K562 (cell line): Measurements from ENCODE around the gene RNASEH1. TPM values are rescaled to one million over a fixed set of nuclear protein-coding genes. Genes with fewer than 3 reads are reported as not detected.

Source experiments
- BDP1 ChIP-seq: IDR thresholded peaks from 3 replicates; pipeline ENCODE4 v1.6.1; 2011; ENCODE audit not compliant: insufficient read length, insufficient read depth
- E2F1 ChIP-seq: sonication (generic); formaldehyde crosslinking; IDR thresholded peaks from 2 replicates; pipeline ENCODE4 v1.8.1; 2023; ENCODE audit warnings: mild to moderate bottlenecking, missing genetic modification reagents, moderate library complexity
- FOXK2 ChIP-seq, 2 experiments: fragments of 450-650 bp; IDR thresholded peaks in 1 of 2; conservative IDR thresholded peaks in 1 of 2; 2 replicates each; pipeline ENCODE4 v1.6.1; 2016; ENCODE audit warnings: low read depth in 2 of 2, mild to moderate bottlenecking in 1 of 2
- LEF1 ChIP-seq: fragments of 450-650 bp; IDR thresholded peaks from 2 replicates; pipeline ENCODE4 v1.6.1; 2016; ENCODE audit warnings: mild to moderate bottlenecking
- MAFF ChIP-seq: IDR thresholded peaks from 2 replicates; pipeline ENCODE4 v1.6.1; 2012; ENCODE audit warnings: low read length, improper control_type of control experiment
- MAFG ChIP-seq: fragments of 450-650 bp; conservative IDR thresholded peaks from 2 replicates; pipeline ENCODE4 v1.6.1; 2016; ENCODE audit warnings: missing genetic modification characterization, missing compliant biosample characterization
- NFE2 ChIP-seq: IDR thresholded peaks from 2 replicates; pipeline ENCODE4 v1.6.1; 2014; ENCODE audit warnings: antibody characterized with exemption, low read depth
- NR0B1 ChIP-seq: fragments of 450-650 bp; IDR thresholded peaks from one replicate; pipeline ENCODE4 v1.6.1; 2018; ENCODE audit warnings: mild to moderate bottlenecking, moderate library complexity; ENCODE audit not compliant: partially characterized antibody
- NR4A1 ChIP-seq, 2 experiments: fragments of 250-450 bp in 1 of 2; fragments of 450-650 bp in 1 of 2; sonication (Bioruptor Pico) in 1 of 2; IDR thresholded peaks; 2 replicates each; pipeline versions ENCODE4 v1.4.0 to v1.6.1; 2016 to 2020; ENCODE audit warnings: mild to moderate bottlenecking in 2 of 2, missing compliant biosample characterization in 1 of 2, missing genetic modification characterization in 1 of 2, moderate library complexity in 1 of 2
- POLR2AphosphoS2 ChIP-seq: IDR thresholded peaks from 2 replicates; pipeline ENCODE4 v1.6.1; 2012; ENCODE audit warnings: low read length, improper control_type of control experiment
- SMARCC2 ChIP-seq: fragments of 450-650 bp; IDR thresholded peaks from 2 replicates; pipeline ENCODE4 v1.6.1; 2017; ENCODE audit warnings: antibody characterized with exemption, moderate library complexity, mild to moderate bottlenecking, low read depth
- TFAM ChIP-seq: fragments of 250-450 bp; sonication (Bioruptor Pico); conservative IDR thresholded peaks from 2 replicates; pipeline ENCODE4 v1.5.0; 2021; ENCODE audit warnings: mild to moderate bottlenecking, moderate library complexity
- ZBTB7A ChIP-seq: IDR thresholded peaks from 2 replicates; pipeline ENCODE4 v1.6.1; 2011; ENCODE audit warnings: low read depth, mild to moderate bottlenecking, low read length, moderate library complexity, borderline replicate concordance; ENCODE audit not compliant: control insufficient read depth
- ZNF507 ChIP-seq: conservative IDR thresholded peaks from 2 replicates; pipeline ENCODE4 v1.6.1; 2017; ENCODE audit warnings: missing genetic modification characterization, missing compliant biosample characterization
- polyA plus RNA-seq, 8 experiments: library from polyadenylated mRNA; depleted of rRNA in 4 of 8; stranded (reverse) in 5 of 8; unstranded in 3 of 8; fragments of >200 nt; fragmentation: Nextera tagmentation in 2 of 8; fragmentation: Illumina TruSeq in 1 of 8; extraction: Ambion mirVana in 2 of 8; extraction: Trizol in 1 of 8; gene quantifications; 2 replicates each; pipeline versions ENCODE4 v1.2.1 to v1.2.3, GENCODE V29; 2011 to 2014; ENCODE audit warnings: inconsistent platforms in 1 of 8, missing spikeins in 1 of 8
- total RNA-seq, 7 experiments: library from RNA; depleted of rRNA in 6 of 7; stranded (reverse); fragments of >200 nt in 6 of 7; fragmentation: Illumina TruSeq in 2 of 7; extraction: Trizol in 2 of 7; gene quantifications; 2 replicates each; pipeline versions ENCODE4 v1.2.1 to v1.2.3, GENCODE V29; 2011 to 2021; ENCODE audit warnings: low replicate concordance in 1 of 7
- TF ChIP-seq, protein P1 (sequence below): fragments of 450-650 bp; IDR thresholded peaks from 2 replicates; pipeline ENCODE4 v1.6.1; 2016; ENCODE audit warnings: low read depth
- TF ChIP-seq, protein P2 (sequence below): fragments of 450-650 bp; IDR thresholded peaks from 2 replicates; pipeline ENCODE4 v1.6.1; 2017; ENCODE audit warnings: antibody characterized with exemption

The RNASEH1 gene
- total and polyA plus RNA-seq, 9 of the 15 experiments (the other 6 are each of a cell fraction or from before 2014, with no cell fraction given), result 25.7 to 47.5 (median 42.8) TPM

GRCh38 chr2:3523551-3524041, 34.5 kb downstream of the RNASEH1 start (continued):
- TF ChIP-seq, protein P1, sequence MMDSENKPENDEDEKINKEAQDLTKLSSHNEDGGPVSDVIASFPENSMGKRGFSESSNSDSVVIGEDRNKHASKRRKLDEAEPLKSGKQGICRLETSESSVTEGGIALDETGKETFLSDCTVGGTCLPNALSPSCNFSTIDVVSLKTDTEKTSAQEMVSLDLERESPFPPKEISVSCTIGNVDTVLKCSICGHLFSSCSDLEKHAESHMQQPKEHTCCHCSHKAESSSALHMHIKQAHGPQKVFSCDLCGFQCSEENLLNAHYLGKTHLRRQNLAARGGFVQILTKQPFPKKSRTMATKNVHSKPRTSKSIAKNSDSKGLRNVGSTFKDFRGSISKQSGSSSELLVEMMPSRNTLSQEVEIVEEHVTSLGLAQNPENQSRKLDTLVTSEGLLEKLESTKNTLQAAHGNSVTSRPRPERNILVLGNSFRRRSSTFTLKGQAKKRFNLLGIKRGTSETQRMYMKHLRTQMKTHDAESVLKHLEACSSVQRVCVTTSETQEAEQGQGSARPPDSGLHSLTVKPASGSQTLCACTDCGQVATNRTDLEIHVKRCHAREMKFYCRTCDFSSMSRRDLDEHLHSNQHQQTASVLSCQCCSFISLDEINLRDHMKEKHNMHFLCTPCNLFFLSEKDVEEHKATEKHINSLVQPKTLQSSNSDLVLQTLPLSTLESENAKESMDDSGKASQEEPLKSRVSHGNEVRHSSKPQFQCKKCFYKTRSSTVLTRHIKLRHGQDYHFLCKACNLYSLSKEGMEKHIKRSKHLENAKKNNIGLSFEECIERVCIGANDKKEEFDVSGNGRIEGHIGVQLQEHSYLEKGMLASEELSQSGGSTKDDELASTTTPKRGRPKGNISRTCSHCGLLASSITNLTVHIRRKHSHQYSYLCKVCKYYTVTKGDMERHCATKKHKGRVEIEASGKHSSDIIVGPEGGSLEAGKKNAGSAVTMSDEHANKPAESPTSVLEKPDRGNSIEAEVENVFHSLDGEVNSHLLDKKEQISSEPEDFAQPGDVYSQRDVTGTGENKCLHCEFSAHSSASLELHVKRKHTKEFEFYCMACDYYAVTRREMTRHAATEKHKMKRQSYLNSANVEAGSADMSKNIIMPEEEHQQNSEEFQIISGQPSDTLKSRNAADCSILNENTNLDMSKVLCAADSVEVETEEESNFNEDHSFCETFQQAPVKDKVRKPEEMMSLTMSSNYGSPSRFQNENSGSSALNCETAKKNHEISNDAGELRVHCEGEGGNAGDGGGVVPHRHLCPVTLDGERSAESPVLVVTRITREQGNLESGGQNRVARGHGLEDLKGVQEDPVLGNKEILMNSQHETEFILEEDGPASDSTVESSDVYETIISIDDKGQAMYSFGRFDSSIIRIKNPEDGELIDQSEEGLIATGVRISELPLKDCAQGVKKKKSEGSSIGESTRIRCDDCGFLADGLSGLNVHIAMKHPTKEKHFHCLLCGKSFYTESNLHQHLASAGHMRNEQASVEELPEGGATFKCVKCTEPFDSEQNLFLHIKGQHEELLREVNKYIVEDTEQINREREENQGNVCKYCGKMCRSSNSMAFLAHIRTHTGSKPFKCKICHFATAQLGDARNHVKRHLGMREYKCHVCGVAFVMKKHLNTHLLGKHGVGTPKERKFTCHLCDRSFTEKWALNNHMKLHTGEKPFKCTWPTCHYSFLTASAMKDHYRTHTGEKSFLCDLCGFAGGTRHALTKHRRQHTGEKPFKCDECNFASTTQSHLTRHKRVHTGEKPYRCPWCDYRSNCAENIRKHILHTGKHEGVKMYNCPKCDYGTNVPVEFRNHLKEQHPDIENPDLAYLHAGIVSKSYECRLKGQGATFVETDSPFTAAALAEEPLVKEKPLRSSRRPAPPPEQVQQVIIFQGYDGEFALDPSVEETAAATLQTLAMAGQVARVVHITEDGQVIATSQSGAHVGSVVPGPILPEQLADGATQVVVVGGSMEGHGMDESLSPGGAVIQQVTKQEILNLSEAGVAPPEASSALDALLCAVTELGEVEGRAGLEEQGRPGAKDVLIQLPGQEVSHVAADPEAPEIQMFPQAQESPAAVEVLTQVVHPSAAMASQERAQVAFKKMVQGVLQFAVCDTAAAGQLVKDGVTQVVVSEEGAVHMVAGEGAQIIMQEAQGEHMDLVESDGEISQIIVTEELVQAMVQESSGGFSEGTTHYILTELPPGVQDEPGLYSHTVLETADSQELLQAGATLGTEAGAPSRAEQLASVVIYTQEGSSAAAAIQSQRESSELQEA, result no peak
- TF ChIP-seq NFE2, result peak; percentile 79
- no peak for TF ChIP-seq POLR2AphosphoS2
- TF ChIP-seq BDP1, result no peak
- TF ChIP-seq SMARCC2, result no peak
- TF ChIP-seq, protein P2, sequence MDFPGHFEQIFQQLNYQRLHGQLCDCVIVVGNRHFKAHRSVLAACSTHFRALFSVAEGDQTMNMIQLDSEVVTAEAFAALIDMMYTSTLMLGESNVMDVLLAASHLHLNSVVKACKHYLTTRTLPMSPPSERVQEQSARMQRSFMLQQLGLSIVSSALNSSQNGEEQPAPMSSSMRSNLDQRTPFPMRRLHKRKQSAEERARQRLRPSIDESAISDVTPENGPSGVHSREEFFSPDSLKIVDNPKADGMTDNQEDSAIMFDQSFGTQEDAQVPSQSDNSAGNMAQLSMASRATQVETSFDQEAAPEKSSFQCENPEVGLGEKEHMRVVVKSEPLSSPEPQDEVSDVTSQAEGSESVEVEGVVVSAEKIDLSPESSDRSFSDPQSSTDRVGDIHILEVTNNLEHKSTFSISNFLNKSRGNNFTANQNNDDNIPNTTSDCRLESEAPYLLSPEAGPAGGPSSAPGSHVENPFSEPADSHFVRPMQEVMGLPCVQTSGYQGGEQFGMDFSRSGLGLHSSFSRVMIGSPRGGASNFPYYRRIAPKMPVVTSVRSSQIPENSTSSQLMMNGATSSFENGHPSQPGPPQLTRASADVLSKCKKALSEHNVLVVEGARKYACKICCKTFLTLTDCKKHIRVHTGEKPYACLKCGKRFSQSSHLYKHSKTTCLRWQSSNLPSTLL, result no peak
- TF ChIP-seq NR0B1, result no peak
- peak; percentile 66 for TF ChIP-seq MAFG (tag)
- TF ChIP-seq ZNF507, result no peak
- TF ChIP-seq FOXK2 (conservative IDR thresholded peaks at IDR 0.05 in 1 of 2, IDR thresholded peaks at IDR 0.05 in 1 of 2; ENCODE audit: low read depth in 2 of 2), result 0 out of 4 replicates have a peak, but pooled peaks of 1 of the 2 experiments have one; percentile 37
- peak; percentile 67 for TF ChIP-seq MAFF
- TF ChIP-seq TFAM (CRISPR knock-in tag), result no peak
- TF ChIP-seq E2F1 (CRISPR knock-in tag), result no peak
- TF ChIP-seq LEF1, result no peak
- no peak for TF ChIP-seq ZBTB7A
- TF ChIP-seq NR4A1 (CRISPR knock-in tag; IDR thresholded peaks at IDR 0.05), result no peak
- no peak for TF ChIP-seq NR4A1 (tag; IDR thresholded peaks at IDR 0.05)
